Measurements from ENCODE around the gene PRKX.

DNA sequence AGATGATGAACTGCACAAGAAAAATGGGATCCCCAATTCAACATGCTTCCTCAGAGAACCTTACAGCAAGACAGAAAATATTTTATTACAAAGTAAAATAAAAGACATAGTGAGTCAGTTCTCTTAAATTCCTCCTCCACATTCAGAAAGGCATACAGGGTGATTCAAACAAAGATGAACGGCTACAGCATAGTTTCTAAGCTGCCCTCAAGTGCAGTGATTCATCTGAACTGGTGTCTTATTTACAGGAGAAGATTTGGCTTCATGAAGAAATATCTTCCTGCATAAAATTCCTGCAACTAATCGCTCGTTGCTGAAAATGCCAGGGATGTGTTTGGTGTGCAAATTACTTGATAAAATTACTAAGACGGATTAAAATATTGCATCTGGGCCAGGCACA lies 103.6 kb downstream of the PRKX start:
- TF ChIP-seq GATA2 (IDR thresholded peaks at IDR 0.05; ENCODE audit: low read depth, low read length): no peak
- TF ChIP-seq GATA3 (IDR thresholded peaks at IDR 0.05; ENCODE audit: low read depth, low read length): no peak
